NCI-H82 treated with DMSO at 0.1 percent for 48 hours (cell line): ENCODE data around the gene ELAPOR1.

Source experiments
- DNase-seq: peaks from one replicate; lab custom pipeline; 2025; ENCODE audit not compliant: unreplicated experiment; lab: John Stamatoyannopoulos, UW

The ELAPOR1 gene

GRCh38 chr1:109113590-109114341, at the start of gene ELAPOR1:
Gene ELAPOR1, plus strand, starts transcription at chr1:109114115. Its CDS starts 69 bp downstream, at chr1:109114184.
- no peak for DNase-seq

GRCh38 chr1:109065137-109065536, 48.8 kb upstream of the ELAPOR1 start:
- DNase-seq, result no peak

DNA sequence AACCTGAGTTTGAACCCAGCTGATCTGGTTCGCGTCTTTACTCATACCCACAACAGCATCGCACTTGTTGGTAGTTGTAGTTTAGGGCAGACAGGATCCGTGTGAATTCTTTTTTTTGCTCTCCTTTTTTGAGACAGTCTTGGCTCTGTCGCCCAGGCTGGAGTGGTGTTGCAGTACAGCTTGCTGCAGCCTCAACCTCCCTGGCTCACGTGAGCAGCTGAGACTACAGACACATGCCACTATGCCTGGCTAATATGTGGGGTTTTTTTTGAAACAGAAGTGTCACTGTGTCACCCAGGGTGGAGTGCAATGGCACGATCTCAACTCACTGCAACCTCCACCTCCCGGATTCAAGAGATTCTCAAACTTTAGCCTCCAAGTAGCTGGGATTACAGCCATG, 46.0 kb upstream of the ELAPOR1 start:
- DNase-seq, result no peak

DNA sequence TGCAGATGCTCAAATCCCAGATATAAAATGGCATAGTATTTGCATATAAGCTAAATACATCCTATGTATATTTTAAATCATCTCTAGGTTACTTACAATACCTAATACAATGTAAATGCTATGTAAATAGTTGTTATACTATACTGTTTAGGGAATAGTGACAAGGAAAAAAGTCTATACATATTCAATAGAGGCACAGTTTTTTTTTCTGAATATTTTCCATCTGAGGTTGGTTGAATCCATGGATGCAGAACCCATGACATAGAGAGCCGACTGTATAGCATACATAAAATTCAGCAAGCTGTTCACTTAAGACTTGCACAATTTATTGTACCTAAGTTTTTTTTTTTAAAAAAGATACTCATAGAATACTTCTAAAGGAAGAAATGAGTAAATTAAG, 44.6 kb upstream of the ELAPOR1 start:
- DNase-seq, result no peak

DNA sequence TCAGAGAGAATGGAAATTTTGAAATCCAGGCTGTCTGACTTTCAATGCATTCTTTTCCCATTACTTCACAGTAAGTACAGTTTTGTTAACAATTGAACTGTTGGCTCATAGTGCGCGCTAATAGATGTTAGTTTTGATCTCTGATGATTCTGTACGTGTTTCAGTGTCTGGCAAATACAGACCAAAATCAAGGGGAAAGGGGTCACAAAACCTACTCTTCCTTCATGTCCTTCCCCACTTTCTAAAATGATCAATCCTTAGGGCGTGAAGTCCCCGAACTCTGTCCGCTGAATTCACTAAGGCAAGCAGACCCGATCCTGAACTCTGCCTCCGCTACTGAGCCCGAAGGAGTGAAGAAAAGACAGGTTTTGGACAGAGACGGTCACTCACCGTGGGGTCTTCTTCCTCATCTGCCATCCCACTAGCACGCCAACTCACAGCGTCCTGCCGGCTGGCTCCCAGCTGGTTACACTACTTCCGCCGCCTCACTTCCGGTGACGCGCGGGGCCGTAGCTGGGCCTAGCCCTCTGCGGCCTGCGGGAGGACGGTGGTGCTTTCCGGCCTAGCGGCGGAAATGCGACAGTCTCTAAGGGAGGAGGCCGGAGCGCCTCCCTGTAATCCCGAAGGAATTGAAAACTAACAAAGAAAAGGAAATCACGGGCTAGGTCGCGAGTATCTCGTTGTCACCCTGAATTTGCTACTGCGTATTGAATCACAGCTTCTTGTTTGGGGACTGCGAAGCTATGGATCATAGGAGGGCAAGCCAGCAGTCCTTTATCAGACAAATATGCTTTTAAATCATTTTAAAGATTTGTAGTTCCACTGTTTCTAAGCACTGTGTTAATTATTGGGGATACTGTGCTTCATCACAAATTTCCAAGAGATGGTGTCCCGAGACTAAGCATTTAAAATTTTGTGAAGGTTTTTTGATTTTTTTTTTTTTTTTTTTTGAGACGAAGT, 38.1 kb upstream of the ELAPOR1 start, which contains the start of gene TAF13:
Gene TAF13, minus strand, starts transcription at position 473 of the 960 bp plus-strand sequence. Its CDS starts 56 bp downstream, at position 417.
- DNase-seq, result peak; percentile 83

DNA sequence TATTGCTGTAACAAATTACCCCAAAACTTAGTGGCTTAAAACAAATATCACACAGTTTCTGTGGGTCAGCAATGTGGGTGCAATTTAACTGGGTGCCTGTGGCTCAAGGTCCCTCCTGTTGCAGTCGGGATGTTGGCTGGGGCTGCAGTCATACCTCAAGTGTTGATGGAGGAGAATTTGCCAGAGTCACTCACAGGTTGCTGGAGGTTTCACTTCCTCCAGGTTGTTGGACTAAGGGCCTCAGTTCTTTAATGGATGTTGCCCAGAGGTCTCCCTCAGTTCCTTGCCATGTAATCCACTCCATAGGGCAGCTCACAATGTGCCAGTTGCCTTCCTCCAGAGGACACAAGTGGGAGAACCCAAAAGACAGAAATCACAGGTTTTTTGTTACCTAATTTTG, 35.6 kb upstream of the ELAPOR1 start:
- no peak for DNase-seq

DNA sequence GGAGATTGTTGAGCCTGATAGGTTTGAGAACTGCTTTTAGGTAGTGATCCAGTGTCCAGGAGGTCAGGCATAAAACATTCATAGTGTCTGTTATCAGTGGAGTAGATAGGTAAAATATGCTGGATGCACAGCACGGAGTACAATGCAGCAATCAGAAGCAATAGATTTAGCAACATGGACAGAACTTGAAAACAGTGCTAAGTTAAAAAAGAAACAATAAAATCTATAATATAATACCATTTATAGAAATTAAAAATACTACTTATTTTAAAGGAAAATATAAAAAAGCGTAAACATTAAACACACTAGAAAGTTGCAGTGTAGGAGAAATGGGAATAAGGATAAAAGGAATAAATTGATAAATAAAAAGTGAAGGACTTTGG, 34.7 kb upstream of the ELAPOR1 start:
- DNase-seq, result no peak

DNA sequence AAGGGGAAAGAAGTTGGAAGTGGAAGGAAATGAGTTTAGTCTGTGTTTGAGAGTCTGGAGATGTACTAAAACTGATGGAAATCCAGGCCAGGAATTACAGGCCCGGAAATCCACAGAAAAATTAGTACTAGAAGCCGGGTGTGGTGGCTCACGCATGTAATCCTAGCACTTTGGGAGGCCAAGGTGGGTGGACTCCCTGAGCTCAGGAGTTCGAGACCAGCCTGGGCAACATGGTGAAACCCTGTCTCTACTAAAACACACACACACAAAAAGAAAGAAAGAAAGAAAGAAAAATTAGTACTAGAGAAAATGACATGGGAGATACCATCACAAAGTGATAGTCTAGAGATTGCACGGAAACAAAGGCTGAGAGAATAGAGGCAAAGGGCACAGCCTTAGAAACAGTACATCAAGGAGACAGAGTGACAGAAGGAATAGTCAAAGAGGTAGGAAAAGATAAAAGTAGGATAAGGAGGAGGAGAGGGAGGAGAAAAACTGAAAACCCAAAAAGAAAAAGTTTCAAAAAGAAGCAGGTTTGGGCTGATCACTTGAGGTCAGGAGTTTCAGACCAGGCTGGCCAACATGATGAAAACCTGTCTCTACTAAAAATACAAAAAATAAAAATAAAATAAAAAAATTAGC, 33.4 kb upstream of the ELAPOR1 start:
- no peak for DNase-seq

- no peak for DNase-seq
These were observed 30.4 kb upstream of the ELAPOR1 start for GRCh38 chr1:109083501-109083900.

- DNase-seq, result no peak
These were observed 30.0 kb upstream of the ELAPOR1 start for GRCh38 chr1:109083923-109084322.

GRCh38 chr1:109084563-109085517, 29.1 kb upstream of the ELAPOR1 start:
- no peak for DNase-seq

DNA sequence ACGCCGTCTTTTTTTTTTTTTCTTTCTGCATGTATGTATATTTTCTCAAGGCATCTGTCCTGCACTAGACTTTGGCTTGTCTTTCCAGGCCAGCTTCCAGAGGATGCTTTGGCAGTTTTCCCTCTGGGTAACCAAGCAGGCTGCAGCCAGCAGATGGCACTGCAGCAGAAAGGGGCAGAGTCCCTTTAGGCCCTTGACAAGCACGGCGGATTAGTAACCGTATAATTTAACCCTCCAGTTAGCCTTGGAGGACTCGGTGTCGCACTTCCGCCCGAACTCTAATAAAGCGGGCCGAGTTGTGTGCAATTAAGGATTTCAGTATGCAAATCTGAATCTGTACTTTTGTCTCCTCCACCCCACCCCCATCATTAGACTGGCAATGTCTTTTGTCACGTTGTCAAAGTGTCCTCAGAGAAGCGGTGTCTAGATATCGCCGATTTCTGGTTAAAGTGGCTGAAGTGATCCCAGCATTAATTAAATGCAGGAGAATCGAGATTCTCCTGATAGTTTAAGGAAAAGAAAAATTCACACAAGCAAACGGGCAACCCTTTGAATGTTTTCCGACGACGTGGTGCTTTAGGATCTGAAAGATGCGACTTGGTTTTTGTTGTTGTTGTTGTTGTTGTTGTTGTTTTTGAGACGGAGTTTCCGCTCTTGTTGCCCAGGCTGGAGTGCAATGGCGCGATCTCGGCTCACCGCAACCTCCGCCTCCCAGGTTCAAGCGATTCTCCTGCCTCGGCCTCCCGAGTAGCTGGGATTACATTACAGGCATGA, 24.5 kb upstream of the ELAPOR1 start:
- DNase-seq, result peak; percentile 79

- DNase-seq, result peak; percentile 89
These were observed 23.5 kb upstream of the ELAPOR1 start, which contains the start of gene TMEM167B for GRCh38 chr1:109090196-109091077. Gene TMEM167B, plus strand, starts transcription at chr1:109090764. Its CDS starts 109 bp downstream, at chr1:109090873.

- DNase-seq, result peak; percentile 62
These were observed 22.7 kb upstream of the ELAPOR1 start for GRCh38 chr1:109091078-109091838.

DNA sequence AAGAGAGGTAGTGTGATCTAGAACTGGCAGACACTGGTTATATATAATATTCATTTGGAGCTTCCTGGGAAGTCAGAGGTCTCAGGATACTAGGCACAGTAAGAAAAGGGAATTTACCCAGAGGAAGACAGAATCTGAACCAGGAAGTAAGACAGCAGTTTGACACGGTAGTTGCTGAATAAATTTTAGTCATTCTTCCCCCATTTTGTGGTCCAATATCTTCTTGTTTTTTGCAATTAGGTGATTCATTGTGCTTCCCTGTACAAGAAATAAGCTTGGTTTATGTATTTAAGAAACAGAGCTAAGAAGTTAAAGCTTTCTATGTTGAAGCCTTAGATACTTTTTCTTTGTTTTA, 22.1 kb upstream of the ELAPOR1 start:
- DNase-seq, result no peak

DNA sequence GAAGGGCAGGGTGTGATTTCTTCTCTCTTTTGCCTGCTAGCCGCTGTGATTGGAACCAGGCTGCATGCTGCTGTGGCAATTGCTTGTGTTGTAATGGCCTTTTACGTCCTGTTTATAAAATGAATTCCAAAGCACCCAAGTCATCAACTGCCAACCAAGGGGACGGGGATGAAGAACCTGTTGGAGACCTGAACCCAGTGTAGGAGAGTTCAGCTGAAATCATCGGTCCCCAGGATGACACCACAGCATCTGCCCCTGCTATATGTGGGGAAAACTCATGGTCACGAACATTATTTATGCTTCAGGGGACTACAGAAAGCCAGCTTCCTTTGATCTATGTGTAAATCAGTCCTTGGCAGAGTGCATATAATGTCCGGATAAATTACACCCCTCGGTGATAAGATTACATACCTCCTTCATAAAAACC, 19.5 kb upstream of the ELAPOR1 start:
- no peak for DNase-seq

GRCh38 chr1:109094871-109095270, 19.0 kb upstream of the ELAPOR1 start:
- no peak for DNase-seq

DNA sequence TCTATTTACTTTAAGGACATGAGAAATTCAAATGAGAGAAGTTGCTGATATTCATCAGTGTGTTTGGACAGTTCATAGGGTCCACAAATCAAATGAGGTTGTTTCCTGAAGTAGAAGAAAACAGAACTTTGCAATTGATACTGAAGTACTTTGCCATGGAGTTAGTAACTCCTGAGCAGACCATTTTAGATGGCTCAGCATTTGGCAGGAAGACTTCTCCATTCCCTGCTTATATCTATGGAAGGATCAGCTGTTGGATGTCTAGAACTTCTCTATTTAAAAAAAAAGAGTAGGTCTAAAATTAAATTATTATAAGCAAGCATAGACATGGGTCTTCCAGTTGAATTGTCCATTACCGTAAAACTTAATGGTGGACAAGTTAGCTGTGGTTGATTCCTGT, 18.3 kb upstream of the ELAPOR1 start:
- DNase-seq, result no peak
